Medulla oblongata (tissue), 1 donor: ENCODE data around the gene FAM163A.
"Not testable (repeated sequence)": the region's sequence is repeated elsewhere in the genome, so short reads cannot be mapped to it uniquely, and the experiment has no call there.

Experiments
- DNase-seq: peaks from one replicate; pipeline ENCODE4 v3.0.0-alpha.2; 2015; ENCODE audit errors: extremely low spot score

The FAM163A gene

GRCh38 chr1:179742717-179743678 is at the start of gene FAM163A:
Gene FAM163A (plus strand): TSS chr1:179743291. CDS start chr1:179813098, 69,807 bp downstream.
- DNase-seq, result no peak

- not testable (repeated sequence) for DNase-seq
These were observed 48.6 kb upstream of the FAM163A start for GRCh38 chr1:179694530-179694929.

DNA sequence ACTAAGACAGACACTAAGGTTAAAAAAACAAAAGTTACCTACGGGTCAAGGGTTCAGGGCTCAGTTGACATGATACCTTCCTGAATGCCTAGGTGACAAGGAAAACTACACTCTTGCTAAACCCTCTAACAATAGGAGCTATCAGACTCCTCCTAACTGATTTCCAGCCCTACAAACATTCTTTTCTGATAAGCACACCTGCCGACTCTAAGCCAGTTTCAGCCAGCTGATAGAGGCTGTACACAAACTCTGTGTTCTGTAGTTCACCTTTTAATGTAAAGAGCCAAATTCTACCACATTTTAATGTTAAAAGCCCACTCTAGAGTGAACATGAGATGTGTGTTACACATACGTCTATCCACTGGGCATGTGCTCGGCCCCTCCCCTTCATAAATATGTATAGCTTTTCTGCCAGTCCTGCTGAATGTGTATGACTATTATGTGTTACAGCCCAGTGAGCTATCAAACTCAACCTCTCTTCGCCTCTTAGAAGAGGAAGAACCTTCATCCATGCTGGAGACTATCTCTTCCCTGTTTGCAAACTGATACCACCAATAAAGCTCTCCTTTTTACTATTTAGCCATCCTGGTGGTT is 40.0 kb upstream of the FAM163A start:
- no peak for DNase-seq

DNA sequence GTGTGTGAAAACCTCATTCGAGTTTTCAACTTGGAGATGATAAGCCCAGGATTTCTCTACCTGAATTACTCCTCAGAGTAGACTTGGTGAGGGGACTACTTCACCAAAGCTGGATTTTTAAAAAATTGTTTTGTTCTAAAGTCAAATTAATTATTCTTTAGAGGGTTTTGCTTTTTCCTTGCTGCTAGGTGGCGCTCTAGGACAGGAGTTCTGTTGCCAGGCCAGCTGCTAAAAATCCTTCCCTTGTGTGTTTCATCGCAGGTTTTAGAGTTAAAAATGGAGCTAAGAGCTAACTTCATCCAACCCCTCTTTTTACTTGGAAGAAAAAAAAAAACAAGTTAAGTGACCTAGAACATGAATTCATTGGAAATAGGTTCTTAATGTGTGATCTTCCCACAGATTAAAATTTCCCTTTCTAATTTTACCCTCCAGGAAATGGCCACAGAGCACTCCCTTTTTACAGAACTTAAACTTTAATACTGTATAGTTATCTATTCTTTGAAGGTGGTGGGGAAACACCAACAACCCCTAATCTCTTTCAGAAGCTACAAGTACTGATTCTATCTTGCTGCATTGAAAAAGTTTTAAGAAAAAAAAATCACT is 36.7 kb upstream of the FAM163A start:
- DNase-seq, result peak; percentile 73

- DNase-seq, result no peak
These were observed 35.7 kb upstream of the FAM163A start for GRCh38 chr1:179707406-179707805.

GRCh38 chr1:179708434-179709195 is 34.5 kb upstream of the FAM163A start:
- no peak for DNase-seq

DNA sequence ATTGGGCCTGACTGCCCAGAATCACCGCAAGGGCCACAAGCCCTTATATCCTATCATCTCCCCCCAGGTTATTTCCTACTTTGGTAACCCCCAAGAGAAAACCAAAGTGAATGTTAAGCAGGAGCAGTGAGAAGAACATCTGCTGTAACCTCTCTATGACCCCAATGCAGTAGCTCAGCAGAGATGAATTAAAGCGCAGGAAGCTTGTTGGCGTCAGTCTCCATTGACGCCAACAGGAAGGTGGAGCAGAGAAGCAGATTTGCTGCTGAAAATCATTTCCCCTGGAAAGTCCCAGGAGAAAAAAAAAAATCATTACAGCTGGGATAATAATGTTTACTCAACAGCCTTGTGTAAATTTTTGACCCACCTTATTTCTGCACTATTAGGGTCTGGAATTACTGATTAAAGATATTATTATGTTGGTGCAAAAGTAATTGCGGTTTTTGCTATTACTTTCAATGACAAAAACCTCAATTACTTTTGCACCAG is 33.2 kb upstream of the FAM163A start:
- peak; percentile 14 for DNase-seq

DNA sequence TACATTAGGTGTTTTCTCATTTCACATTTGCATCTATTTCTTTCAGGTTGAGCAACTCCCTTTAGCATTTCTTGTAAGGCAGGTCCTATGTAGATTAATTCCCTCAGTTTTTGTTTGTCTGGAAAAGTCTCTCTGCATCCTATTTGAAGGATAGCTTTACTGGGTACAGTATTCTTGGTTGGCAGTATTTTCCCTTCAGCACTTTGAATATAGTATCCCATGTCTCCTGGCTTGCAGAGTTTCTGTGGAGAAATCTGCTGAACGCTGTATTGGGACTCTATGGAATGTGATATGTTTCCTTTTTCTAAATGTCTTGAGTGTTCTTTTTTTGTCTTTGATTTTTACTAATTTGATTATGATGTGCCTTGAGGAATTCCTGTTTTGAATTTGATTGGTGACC is 28.9 kb upstream of the FAM163A start:
- DNase-seq, result no peak

- no peak for DNase-seq
These were observed 28.5 kb upstream of the FAM163A start for GRCh38 chr1:179714623-179715022.

- no peak for DNase-seq
These were observed 23.8 kb upstream of the FAM163A start for GRCh38 chr1:179719272-179719671.

GRCh38 chr1:179728271-179728670 is 14.8 kb upstream of the FAM163A start:
- DNase-seq, result no peak

DNA sequence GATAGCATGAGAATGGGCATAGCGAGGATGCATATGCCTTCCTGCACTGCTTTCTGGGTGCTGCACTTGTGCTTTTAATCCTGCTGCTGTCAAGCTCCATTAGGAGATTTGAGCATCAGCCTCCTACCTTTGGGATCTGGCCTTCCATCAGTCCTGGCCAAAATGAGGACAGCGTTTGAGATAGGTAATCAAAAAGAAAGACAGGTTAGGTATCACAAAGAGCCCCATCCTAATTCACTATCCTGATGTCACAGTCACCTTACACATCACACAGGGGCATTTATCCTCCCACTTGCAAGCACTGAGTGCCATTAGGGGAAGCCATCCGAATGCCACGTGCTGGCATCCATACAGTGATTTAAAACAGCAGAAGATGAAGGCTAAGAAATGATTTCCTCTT is 13.2 kb upstream of the FAM163A start:
- no peak for DNase-seq

DNA sequence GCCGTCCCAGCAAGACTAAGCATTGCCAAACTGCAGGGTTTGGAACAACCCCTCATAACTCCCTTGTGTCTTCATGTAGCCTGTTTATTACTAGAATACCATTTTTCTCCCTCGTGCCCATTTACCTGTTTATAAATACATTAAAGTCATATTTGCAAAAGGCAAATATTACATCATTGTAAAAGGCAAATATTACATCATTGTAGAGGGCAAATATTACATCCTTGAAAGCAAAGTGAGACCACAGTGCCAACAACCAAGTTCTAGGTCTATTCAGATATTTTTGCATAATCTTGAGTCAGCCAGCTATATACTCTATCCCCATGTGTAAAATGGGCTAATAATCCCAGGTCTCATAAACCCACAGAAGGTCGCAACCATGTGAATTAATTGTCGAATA is 11.4 kb upstream of the FAM163A start:
- no peak for DNase-seq

DNA sequence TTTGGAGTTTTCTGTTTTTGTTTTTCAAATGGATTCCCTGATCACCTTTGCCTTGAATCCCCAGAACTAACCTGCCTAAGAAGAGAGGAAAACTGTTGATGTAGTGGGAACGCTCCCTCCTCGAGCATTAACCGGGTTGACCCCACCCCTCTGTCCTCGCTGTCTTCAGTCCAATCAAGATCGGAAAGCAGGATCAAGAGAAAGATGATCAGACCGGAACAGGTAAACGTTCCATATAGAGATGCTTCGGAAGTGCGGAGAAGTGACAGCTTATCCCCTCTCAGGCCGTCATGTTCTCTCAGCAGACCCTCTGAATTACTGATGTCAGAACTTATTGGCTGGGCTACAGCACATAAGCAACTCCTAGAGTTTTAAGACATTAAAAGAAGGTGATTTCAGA is 800 bp upstream of the FAM163A start:
- no peak for DNase-seq

DNA sequence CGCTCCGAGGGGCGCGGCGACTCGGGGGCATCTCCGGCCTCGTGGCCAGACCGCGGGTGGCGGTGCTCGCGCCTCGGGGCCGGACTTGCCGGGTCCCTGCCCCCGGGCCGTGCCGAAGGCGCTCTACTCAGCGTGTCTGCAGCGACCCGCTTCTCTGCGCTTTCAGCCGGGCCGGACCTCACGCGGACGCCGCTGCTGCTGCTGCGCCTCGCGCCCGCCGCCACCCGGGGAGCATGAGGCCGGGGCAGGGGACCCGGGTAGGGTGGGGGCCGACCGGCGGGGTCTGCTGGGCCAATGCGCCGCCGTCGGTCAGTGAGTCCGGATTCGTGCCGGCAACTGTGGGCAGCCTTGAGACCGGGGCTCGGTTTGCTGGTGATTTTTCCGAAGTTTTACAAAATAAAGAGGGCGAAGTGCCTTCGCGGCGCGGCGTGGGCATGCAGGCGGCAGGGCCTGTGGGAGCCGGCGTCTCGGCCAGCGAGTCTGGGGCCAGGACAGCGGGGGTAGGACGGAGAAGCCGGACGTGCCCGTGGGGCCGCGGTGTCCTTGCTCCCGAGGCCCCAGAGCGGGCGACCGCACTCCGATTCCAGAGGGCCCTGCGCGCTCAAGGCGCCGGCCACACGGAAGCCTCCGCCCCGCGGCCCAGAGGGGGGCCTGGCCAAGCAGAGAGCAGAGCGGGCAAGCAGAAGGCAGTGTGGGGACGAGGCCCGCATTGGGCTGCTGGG is 749 bp downstream of the FAM163A start:
- no peak for DNase-seq

DNA sequence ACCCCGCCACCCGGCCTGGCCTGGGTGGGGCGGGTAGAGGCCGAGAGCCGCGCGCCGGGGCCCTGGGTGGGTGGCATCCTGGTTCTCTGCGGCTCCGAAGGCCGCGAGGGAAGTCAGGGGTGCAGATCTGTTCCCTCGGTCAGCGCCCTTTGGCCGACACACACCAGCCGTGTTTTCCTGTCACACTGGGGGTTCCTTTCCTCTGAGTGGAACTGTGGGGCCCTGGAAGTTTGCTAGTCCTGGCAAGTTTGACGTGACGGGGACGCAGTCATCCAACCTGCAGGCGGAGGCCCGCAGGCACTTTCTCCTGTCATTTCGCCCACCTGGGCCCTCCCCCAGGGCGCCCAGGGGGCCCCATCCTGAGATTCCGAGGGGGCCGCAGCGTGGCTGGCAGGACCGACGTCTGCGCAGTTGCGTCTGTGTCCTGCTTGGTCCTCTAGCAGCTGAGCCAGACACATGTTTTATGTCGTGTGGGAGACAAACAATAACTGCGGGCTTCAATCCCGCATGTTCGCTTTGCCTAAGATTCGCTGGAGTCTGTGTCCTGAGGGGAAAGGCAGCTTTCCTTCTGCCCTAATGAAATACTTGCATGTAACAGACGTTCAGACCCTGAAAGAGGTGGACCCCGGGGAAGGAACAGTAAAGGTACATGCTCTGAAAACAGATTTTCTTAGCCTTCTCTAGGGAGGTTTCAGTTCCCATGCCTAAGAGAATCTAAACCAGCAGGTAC is 1.5 kb downstream of the FAM163A start:
- no peak for DNase-seq

GRCh38 chr1:179745131-179745611 is 2.1 kb downstream of the FAM163A start:
- DNase-seq, result no peak

DNA sequence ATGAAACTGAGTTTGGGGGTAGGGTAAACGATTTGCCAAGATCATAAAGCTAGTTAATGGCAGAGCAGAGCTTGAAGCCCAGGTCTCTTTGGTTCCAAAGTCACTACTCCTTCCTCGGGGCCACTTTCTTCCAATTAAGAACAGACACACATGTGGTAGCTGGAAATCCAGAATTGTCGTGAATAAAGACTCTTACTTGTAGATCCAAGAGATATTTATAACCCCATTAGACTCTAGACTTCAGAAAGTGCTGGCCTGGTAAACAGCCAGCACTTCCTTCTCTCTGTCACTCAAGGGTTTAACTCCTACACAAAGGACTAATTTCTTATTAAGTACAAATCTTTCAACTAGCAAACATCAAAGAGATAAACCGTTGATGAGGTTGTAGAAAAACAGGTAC is 2.7 kb downstream of the FAM163A start:
- no peak for DNase-seq

DNA sequence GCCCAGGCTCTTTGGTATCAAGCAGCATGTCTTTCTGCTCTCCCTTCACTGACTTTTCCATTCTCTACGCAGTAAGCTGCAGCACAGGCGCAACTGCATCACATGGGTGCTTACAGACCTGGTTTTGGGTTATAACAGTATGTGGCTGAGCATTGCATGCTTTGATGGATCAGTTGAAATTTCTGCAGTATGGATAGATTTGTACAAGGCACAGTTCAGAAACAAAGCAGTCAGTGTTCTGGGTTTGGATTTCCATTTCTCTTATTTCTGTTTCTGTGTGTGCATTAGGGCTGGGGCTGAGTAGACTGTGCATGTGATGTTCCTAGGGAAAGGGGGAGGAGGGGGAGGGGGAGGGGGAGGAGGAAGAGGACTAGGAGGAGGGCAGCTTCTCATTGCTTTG is 4.5 kb downstream of the FAM163A start:
- DNase-seq, result no peak

- no peak for DNase-seq
These were observed 5.7 kb downstream of the FAM163A start for GRCh38 chr1:179748772-179749171.
